Measurements from ENCODE around the gene EHD4. TPM values are rescaled to one million over a fixed set of nuclear protein-coding genes. Genes with fewer than 3 reads are reported as not detected.

Gene EHD4
- total RNA-seq, 1 donor from 2014 or later, result 42.6 TPM

DNA sequence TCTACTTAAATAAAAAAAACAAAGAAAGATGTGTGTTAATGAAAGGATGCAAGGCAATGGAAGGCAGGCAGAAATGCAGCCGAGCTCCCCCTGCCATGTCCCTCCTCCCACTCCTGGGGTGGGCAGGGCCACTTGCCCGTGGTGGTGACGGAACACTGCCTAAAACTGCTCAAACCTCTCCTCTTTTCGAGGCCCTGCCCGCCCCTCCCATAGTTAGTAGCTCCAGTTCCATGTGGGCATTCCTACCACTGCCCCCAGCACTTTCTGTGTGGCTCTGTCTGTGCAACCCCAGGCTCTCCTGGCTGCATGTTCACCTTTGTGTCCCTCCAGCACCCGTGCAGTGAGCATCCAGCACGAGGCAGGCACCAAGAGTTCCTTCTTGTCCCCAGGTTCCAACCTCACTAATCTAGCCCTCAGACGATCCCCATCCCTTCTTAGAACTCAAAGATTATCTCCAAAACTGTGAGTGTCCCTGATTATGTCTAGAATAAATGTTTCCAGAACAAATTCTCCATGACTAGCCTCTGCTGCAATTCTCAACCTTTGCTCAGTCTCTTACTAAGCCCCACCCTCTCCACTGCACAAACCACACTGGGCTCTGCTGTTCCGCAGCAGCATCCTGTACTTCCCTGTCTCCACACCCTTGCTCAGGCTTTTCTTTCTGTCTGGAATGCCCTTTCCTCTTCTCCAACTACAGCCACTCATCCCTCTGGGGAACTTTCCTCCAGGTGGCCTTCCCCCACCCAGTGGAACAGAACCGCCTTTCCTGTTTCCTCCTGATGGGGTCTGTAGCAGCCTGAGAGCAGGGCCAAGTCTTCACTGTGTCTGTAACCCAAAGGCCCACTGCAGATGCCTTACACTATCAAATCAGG, 45.9 kb downstream of the EHD4 start:
- ChIA-PET POLR2A (interaction anchor here (1.0 to 1.9 kb wide), 2 partner anchors 44 to 46 kb away, joined by 3 to 7 read pairs; partner anchors contain the start of gene EHD4), CTCF (interaction anchor here (0.7 kb wide), 1 partner anchor 59 kb away, joined by 3 read pairs; no protein-coding TSS in a partner anchor)
- ATAC-seq (ENCODE audit: low read depth), result no peak
- Mint-ChIP-seq H3K27ac (peak overlapping the region; percentile 88), H3K4me1 (peaks cover 87% of the 10 kb centered on the region), H3K9me3 (peaks cover 7% of the 10 kb centered on the region), H3K4me3 (peak overlapping the region; percentile 3), H3K36me3 (ENCODE audit: low read depth) (peaks cover 29% of the 10 kb centered on the region), H3K27me3 (no peaks in the 10 kb centered on the region)
- intact Hi-C loops (cut with micrococcal nuclease), result loop anchor here (5.0 kb wide), 1 partner anchor 131 kb away; no protein-coding TSS in a partner anchor
- no peak for DNase-seq
- TF ChIP-seq, protein P1, sequence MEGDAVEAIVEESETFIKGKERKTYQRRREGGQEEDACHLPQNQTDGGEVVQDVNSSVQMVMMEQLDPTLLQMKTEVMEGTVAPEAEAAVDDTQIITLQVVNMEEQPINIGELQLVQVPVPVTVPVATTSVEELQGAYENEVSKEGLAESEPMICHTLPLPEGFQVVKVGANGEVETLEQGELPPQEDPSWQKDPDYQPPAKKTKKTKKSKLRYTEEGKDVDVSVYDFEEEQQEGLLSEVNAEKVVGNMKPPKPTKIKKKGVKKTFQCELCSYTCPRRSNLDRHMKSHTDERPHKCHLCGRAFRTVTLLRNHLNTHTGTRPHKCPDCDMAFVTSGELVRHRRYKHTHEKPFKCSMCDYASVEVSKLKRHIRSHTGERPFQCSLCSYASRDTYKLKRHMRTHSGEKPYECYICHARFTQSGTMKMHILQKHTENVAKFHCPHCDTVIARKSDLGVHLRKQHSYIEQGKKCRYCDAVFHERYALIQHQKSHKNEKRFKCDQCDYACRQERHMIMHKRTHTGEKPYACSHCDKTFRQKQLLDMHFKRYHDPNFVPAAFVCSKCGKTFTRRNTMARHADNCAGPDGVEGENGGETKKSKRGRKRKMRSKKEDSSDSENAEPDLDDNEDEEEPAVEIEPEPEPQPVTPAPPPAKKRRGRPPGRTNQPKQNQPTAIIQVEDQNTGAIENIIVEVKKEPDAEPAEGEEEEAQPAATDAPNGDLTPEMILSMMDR (IDR thresholded peaks at IDR 0.05), result no peak

DNA sequence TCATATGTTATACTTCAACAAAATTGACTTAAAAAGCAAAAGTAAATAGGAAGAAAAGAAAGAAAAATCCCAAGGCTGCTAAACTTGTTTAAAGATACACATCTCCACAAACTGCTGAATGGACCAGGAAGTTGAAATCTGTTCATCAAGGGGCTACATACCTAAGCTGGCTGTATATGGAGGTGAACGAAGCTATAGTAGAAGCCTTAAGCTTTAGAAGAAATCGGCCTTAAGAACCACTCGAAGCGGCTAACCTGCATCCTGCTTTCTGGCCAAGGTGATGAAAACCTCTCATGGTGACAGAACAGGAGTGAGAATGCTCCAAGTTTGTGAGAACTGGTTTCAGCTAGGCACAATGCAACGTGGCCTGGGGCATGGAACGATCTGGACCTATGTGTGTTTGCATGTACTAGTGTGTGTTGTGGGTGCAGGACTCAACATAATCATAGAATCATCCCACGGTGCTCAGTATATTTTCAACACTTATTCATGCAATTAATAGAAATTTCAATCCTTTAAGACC, 47.2 kb downstream of the EHD4 start:
- CTCF ChIA-PET, result interaction anchor here (1.8 kb wide), 1 partner anchor 21 kb away, joined by 9 read pairs; no protein-coding TSS in a partner anchor
- POLR2A ChIA-PET, result interaction anchor here (0.5 kb wide), 1 partner anchor 293 kb away, joined by 3 read pairs; no protein-coding TSS in a partner anchor
- Mint-ChIP-seq H3K9me3 (peaks cover 7% of the 10 kb centered on the region), H3K4me1 (peaks cover 88% of the 10 kb centered on the region), H3K27ac (no peak overlapping the region), H3K27me3 (no peaks in the 10 kb centered on the region), H3K36me3 (ENCODE audit: low read depth) (peaks cover 38% of the 10 kb centered on the region), H3K4me3 (no peak overlapping the region)
- TF ChIP-seq, protein P1 (IDR thresholded peaks at IDR 0.05), result no peak
- intact Hi-C loops (cut with micrococcal nuclease), result loop anchor here (5.0 kb wide), 1 partner anchor 132 kb away; no protein-coding TSS in a partner anchor
- DNase-seq (no peak), ATAC-seq (ENCODE audit: low read depth) (no peak)

DNA sequence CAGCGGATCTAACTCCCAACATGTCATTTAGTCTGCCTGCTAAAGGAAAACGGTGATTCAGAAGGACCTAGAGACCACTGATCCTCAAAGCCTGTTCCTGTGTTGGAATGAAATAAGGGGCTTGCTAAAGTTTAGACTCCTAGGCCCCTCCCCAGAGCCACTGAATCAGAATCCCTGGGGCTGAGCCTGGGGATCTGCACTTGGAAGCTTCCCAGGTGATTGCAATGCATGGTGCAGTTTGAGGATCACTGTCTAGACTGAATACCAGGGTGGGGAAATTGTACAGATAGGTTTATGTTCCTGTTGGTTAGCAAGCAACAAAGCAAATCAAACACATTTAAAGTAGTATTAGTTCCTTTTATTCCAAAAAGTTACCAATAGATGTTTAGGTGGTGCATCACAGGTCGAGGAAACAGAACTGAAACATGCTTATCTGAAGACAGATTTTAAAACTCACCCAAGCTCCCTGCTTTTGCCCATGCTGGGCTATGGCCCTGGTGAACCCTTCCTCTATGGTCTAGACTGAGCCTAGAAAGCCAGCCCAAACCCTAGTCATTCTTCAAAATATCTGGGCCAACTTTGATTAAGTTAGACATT, 48.9 kb downstream of the EHD4 start:
- Mint-ChIP-seq H3K4me3 (peak overlapping the region; percentile 48), H3K27ac (peak overlapping the region; percentile 14), H3K4me1 (peaks cover 81% of the 10 kb centered on the region), H3K36me3 (ENCODE audit: low read depth) (peaks cover 51% of the 10 kb centered on the region), H3K27me3 (no peaks in the 10 kb centered on the region), H3K9me3 (peaks cover 7% of the 10 kb centered on the region)
- ATAC-seq (ENCODE audit: low read depth) (peak; percentile 49), DNase-seq (no peak)
- ChIA-PET POLR2A (interaction anchor here (2.2 kb wide), 1 partner anchor 48 kb away, joined by 12 read pairs; the partner anchor contains the start of gene EHD4), CTCF (interaction anchor here (1.2 to 1.8 kb wide), 2 partner anchors 19 to 47 kb away, joined by 3 to 9 read pairs; no protein-coding TSS in a partner anchor)
- intact Hi-C loops (cut with micrococcal nuclease), result no loop called here
- TF ChIP-seq, protein P1 (IDR thresholded peaks at IDR 0.05), result no peak

DNA sequence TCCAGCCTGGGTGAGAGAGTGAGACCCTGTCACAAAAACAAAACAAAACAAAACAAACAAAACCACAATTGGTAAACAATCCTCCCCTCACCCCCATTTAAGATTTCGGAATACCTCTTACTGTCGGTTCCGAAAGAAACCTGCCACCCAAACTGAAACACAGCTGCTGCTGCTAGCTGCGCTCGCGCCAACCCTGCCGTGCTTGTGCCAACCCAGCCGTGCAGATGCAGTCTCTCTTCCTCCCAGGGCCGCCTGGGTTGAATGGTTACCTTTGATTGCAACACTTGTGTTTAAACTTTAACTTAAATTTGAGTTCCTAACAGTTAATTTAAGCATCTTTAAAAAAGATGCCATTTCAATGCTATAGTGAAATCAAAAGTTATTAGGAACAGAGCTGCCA, 50.0 kb downstream of the EHD4 start:
- Mint-ChIP-seq H3K36me3 (ENCODE audit: low read depth) (peaks cover 60% of the 10 kb centered on the region), H3K27ac (peak overlapping the region; percentile 6), H3K27me3 (no peaks in the 10 kb centered on the region), H3K9me3 (peaks cover 7% of the 10 kb centered on the region), H3K4me3 (no peak overlapping the region), H3K4me1 (peaks cover 69% of the 10 kb centered on the region)
- intact Hi-C loops (cut with micrococcal nuclease), result no loop called here
- DNase-seq (no peak), ATAC-seq (ENCODE audit: low read depth) (no peak)
- ChIA-PET CTCF (interaction anchor here (1.2 to 1.8 kb wide), 2 partner anchors 17 to 49 kb away, joined by 3 to 7 read pairs; no protein-coding TSS in a partner anchor), POLR2A (interaction anchor here (2.2 kb wide), 1 partner anchor 49 kb away, joined by 12 read pairs; the partner anchor contains the start of gene EHD4)
- TF ChIP-seq, protein P1 (IDR thresholded peaks at IDR 0.05), result no peak
